Measurements from ENCODE around the gene SYNJ1.

DNA sequence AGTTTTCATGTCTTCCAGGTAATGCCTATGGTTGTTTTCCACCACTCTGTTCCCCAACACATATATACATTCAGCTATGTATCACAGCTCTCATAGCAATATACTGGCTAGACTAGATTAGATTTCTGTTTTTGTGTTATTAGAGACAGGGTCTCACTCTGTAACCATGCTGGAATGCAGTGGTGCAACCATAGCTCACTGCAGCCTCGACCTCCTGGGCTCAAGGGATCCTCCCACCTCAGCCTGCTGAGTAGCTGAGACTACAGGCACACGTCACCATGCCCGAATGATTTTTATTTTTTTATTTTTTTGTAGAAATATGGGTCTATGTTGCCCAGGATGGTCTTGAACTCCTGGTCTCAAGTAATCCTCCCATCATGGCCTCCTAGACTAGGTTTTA is 37.7 kb downstream of the SYNJ1 start:
- TF ChIP-seq, protein P1, sequence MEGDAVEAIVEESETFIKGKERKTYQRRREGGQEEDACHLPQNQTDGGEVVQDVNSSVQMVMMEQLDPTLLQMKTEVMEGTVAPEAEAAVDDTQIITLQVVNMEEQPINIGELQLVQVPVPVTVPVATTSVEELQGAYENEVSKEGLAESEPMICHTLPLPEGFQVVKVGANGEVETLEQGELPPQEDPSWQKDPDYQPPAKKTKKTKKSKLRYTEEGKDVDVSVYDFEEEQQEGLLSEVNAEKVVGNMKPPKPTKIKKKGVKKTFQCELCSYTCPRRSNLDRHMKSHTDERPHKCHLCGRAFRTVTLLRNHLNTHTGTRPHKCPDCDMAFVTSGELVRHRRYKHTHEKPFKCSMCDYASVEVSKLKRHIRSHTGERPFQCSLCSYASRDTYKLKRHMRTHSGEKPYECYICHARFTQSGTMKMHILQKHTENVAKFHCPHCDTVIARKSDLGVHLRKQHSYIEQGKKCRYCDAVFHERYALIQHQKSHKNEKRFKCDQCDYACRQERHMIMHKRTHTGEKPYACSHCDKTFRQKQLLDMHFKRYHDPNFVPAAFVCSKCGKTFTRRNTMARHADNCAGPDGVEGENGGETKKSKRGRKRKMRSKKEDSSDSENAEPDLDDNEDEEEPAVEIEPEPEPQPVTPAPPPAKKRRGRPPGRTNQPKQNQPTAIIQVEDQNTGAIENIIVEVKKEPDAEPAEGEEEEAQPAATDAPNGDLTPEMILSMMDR (IDR thresholded peaks at IDR 0.05): no peak
- TF ChIP-seq POLR2A (IDR thresholded peaks at IDR 0.05) (no peak), POLR2AphosphoS5 (IDR thresholded peaks at IDR 0.05) (no peak)
